GM23248 (cell line): ENCODE measurements around the gene AP5B1. TPM values are rescaled to one million over a fixed set of nuclear protein-coding genes. Genes with fewer than 3 reads are reported as not detected.

Experiments used
- DNase-seq: peaks from one replicate; pipeline ENCODE4 v3.0.0-alpha.2; 2015
- H2AFZ ChIP-seq: fragments of 200-600 bp; sonication (generic); 2 replicates; pipeline ENCODE4 v1.6.1; 2016; ENCODE audit warnings: antibody characterized with exemption
- H3F3A ChIP-seq: fragments of 200-600 bp; sonication (generic); 2 replicates; pipeline ENCODE4 v1.6.1; 2016; ENCODE audit warnings: mild to moderate bottlenecking, antibody characterized with exemption, mixed run types; ENCODE audit not compliant: insufficient read depth
- H3K27ac ChIP-seq: fragments of 200-600 bp; sonication (generic); 2 replicates; pipeline ENCODE4 v1.5.1; 2016; ENCODE audit warnings: mild to moderate bottlenecking
- H3K27me3 ChIP-seq: fragments of 200-600 bp; sonication (generic); replicated peaks from 2 replicates; pipeline ENCODE4 v1.6.1; 2016; ENCODE audit warnings: mild to moderate bottlenecking; ENCODE audit not compliant: insufficient read depth
- H3K36me3 ChIP-seq: fragments of 200-600 bp; sonication (generic); 2 replicates; pipeline ENCODE4 v1.6.1; 2016; ENCODE audit warnings: low read depth, mild to moderate bottlenecking
- H3K4me1 ChIP-seq: fragments of 200-600 bp; sonication (generic); 2 replicates; pipeline ENCODE4 v1.6.1; 2016; ENCODE audit warnings: mild to moderate bottlenecking; ENCODE audit not compliant: insufficient read depth
- H3K4me2 ChIP-seq: fragments of 200-600 bp; sonication (generic); one replicate; pipeline ENCODE4 v1.6.1; 2016; ENCODE audit warnings: mild to moderate bottlenecking; ENCODE audit not compliant: unreplicated experiment
- H3K4me3 ChIP-seq: fragments of 200-600 bp; sonication (generic); 2 replicates; pipeline ENCODE4 v1.5.1; 2016; ENCODE audit warnings: mild to moderate bottlenecking
- H3K79me2 ChIP-seq: fragments of 200-600 bp; sonication (generic); 2 replicates; pipeline ENCODE4 v1.6.1; 2016; ENCODE audit warnings: mild to moderate bottlenecking; ENCODE audit not compliant: insufficient read depth
- H3K9ac ChIP-seq: fragments of 200-600 bp; sonication (generic); 2 replicates; pipeline ENCODE4 v1.6.1; 2016; ENCODE audit warnings: mild to moderate bottlenecking
- H3K9me2 ChIP-seq: fragments of 200-600 bp; sonication (generic); 2 replicates; pipeline ENCODE4 v1.6.1; 2016; ENCODE audit warnings: mixed run types, mild to moderate bottlenecking, moderate library complexity; ENCODE audit not compliant: insufficient read depth
- H3K9me3 ChIP-seq: fragments of 200-600 bp; sonication (generic); one replicate; pipeline ENCODE4 v1.6.1; 2017; ENCODE audit warnings: low read depth
- H4K20me1 ChIP-seq: fragments of 200-600 bp; sonication (generic); 2 replicates; pipeline ENCODE4 v1.6.0; 2016; ENCODE audit not compliant: insufficient read depth
- EZH2 ChIP-seq: fragments of 200-600 bp; sonication (generic); IDR thresholded peaks from 2 replicates; pipeline ENCODE4 v1.6.1; 2018; ENCODE audit warnings: antibody characterized with exemption, mild to moderate bottlenecking; ENCODE audit not compliant: insufficient read depth, poor library complexity, severe bottlenecking
- EZH2phosphoT487 ChIP-seq: fragments of 200-600 bp; sonication (generic); IDR thresholded peaks from 2 replicates; pipeline ENCODE4 v1.6.1; 2018; ENCODE audit warnings: antibody characterized with exemption, moderate library complexity, mild to moderate bottlenecking, low read depth; ENCODE audit not compliant: insufficient read depth
- WGBS, 2 experiments: methylation state at CpG; one replicate each; pipeline ENCODE4 v1.1.6; 2015 to 2017; ENCODE audit warnings: low lambda C conversion rate in 2 of 2, low coverage in 1 of 2; ENCODE audit errors: missing lambda C conversion rate in 2 of 2; 5-methylcytosine and 5-hydroxymethylcytosine counted together
- in situ Hi-C: fragments of 300-500 bp; cut with MboI; formaldehyde crosslinking; loops from 2 replicates; pipeline ENCODE4 v1.15.0; 2020
- polyA plus RNA-seq: library from polyadenylated mRNA; unstranded; fragments of >200 nt; fragmentation: Nextera tagmentation; extraction: Ambion mirVana; gene quantifications from 2 replicates; pipeline ENCODE4 v1.2.1, GENCODE V29; 2016
- total RNA-seq: library from RNA; depleted of rRNA; stranded (reverse); fragments of >200 nt; shearing (Covaris generic); gene quantifications from 2 replicates; pipeline ENCODE4 v1.2.3, GENCODE V29; 2014

Gene AP5B1
- total and polyA plus RNA-seq, 2 experiments from 2014 or later, result 4.4 to 14.8 TPM

- DNase-seq, result no peak
- 77 to 80% methylated on average over 23 of the region's 23 CpGs for WGBS, 2 experiments
- no peak for TF ChIP-seq EZH2
- TF ChIP-seq EZH2phosphoT487, result no peak
- no peaks in the 10 kb centered on the region for H3K9me3 ChIP-seq
- no peak overlapping the region for H3K9ac ChIP-seq
- no peak overlapping the region for H3K4me2 ChIP-seq
- no peaks in the 10 kb centered on the region for H3F3A ChIP-seq
- H3K4me3 ChIP-seq, result no peak overlapping the region
- H4K20me1 ChIP-seq, result no peaks in the 10 kb centered on the region
- in situ Hi-C loops, result no loop called here
- no peaks in the 10 kb centered on the region for H3K9me2 ChIP-seq
- H2AFZ ChIP-seq, result no peak overlapping the region
- H3K27ac ChIP-seq, result no peak overlapping the region
- no peaks in the 10 kb centered on the region for H3K79me2 ChIP-seq
- no peaks in the 10 kb centered on the region for H3K4me1 ChIP-seq
- H3K27me3 ChIP-seq, result 0 out of 2 replicates have a peak, but pooled peaks cover 4% of the 10 kb centered on the region
- no peaks in the 10 kb centered on the region for H3K36me3 ChIP-seq
These were observed 29.5 kb upstream of the AP5B1 start for GRCh38 chr11:65810046-65810868.

- no peaks in the 10 kb centered on the region for H3K9me3 ChIP-seq
- H3K4me1 ChIP-seq, result no peaks in the 10 kb centered on the region
- H3F3A ChIP-seq, result no peaks in the 10 kb centered on the region
- no peaks in the 10 kb centered on the region for H3K79me2 ChIP-seq
- no peak overlapping the region for H2AFZ ChIP-seq
- in situ Hi-C loops, result no loop called here
- WGBS, 2 experiments, result 62 to 69% methylated on average over 9 of the region's 9 CpGs
- DNase-seq, result no peak
- no peaks in the 10 kb centered on the region for H4K20me1 ChIP-seq
- H3K4me2 ChIP-seq, result no peak overlapping the region
- no peak overlapping the region for H3K27ac ChIP-seq
- no peaks in the 10 kb centered on the region for H3K36me3 ChIP-seq
- TF ChIP-seq EZH2, result no peak
- TF ChIP-seq EZH2phosphoT487, result no peak
- no peaks in the 10 kb centered on the region for H3K9me2 ChIP-seq
- H3K4me3 ChIP-seq, result no peak overlapping the region
- H3K27me3 ChIP-seq, result 0 out of 2 replicates have a peak, but pooled peaks cover 5% of the 10 kb centered on the region
- H3K9ac ChIP-seq, result no peak overlapping the region
These were observed 28.7 kb upstream of the AP5B1 start for GRCh38 chr11:65809496-65809895.

- no peak overlapping the region for H3K27ac ChIP-seq
- no peaks in the 10 kb centered on the region for H3K9me2 ChIP-seq
- H3K4me1 ChIP-seq, result no peaks in the 10 kb centered on the region
- H3K4me2 ChIP-seq, result no peak overlapping the region
- H3K79me2 ChIP-seq, result no peaks in the 10 kb centered on the region
- peaks cover 11% of the 10 kb centered on the region; the same call in 1 of the 2 replicates for H3K27me3 ChIP-seq
- DNase-seq, result no peak
- no peak overlapping the region for H2AFZ ChIP-seq
- H3K36me3 ChIP-seq, result no peaks in the 10 kb centered on the region
- no peak for TF ChIP-seq EZH2phosphoT487
- no peak for TF ChIP-seq EZH2
- in situ Hi-C loops, result no loop called here
- no peaks in the 10 kb centered on the region for H3K9me3 ChIP-seq
- 70 to 74% methylated on average over 19 to 20 of the region's 20 CpGs for WGBS, 2 experiments
- H3K4me3 ChIP-seq, result no peak overlapping the region
- H3F3A ChIP-seq, result no peaks in the 10 kb centered on the region
- H3K9ac ChIP-seq, result no peak overlapping the region
- no peaks in the 10 kb centered on the region for H4K20me1 ChIP-seq
These were observed 28.1 kb upstream of the AP5B1 start for GRCh38 chr11:65808744-65809341.

- in situ Hi-C loops, result no loop called here
- 33 to 41% methylated on average over 6 of the region's 6 CpGs for WGBS, 2 experiments
These were observed 26.2 kb upstream of the AP5B1 start for GRCh38 chr11:65806979-65807378.

More at GRCh38 chr11:65806979-65807378, 26.2 kb upstream of the AP5B1 start:
- H3K4me1 ChIP-seq, result no peaks in the 10 kb centered on the region
- H3K27me3 ChIP-seq, result peaks cover 25% of the 10 kb centered on the region; the same call in 1 of the 2 replicates
- H3K9me3 ChIP-seq, result no peaks in the 10 kb centered on the region
- H3K27ac ChIP-seq, result no peak overlapping the region
- no peak overlapping the region for H2AFZ ChIP-seq
- no peaks in the 10 kb centered on the region for H3F3A ChIP-seq
- no peak for DNase-seq
- H3K36me3 ChIP-seq, result no peaks in the 10 kb centered on the region
- H3K79me2 ChIP-seq, result no peaks in the 10 kb centered on the region
- H3K9me2 ChIP-seq, result no peaks in the 10 kb centered on the region
- no peak overlapping the region for H3K9ac ChIP-seq
- no peak overlapping the region for H3K4me2 ChIP-seq
- TF ChIP-seq EZH2phosphoT487 (no peak), EZH2 (no peak)
- no peak overlapping the region for H3K4me3 ChIP-seq
- H4K20me1 ChIP-seq, result no peaks in the 10 kb centered on the region
